Stimulated activated CD4-positive, alpha-beta T cell treated with anti-CD3 and anti-CD28 coated beads, Interleukin-2, amount 100 ng/mL, for 4 hours (primary cell): ENCODE measurements around the gene NIPAL1.

ENCODE experiments used
- DNase-seq: peaks from one replicate; pipeline ENCODE4 v3.0.0-alpha.2; 2020; ENCODE audit warnings: low read depth

Gene NIPAL1

DNA sequence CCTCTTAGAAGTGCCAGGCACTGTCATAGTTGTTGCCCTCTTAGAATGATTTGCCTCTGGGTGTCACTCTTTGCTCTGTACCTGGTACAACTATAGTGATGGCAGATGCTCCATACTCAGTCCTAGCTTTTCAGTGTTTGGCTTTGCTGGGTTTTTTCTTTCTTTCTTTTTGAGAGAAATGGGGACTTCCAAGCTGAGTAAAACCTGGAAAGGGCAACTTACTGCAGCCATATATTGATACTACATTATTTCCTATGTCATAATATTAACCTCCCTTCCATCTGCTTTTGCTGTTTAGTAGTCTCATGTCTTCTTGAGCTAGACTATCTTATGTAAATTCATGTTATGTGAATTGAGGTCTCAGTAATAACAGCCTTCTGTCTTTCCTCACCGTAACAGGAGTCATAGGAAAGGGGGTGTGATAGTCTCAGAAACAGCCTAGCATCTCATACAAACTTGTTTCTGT lies 49.0 kb downstream of the NIPAL1 start:
- DNase-seq, result no peak

DNA sequence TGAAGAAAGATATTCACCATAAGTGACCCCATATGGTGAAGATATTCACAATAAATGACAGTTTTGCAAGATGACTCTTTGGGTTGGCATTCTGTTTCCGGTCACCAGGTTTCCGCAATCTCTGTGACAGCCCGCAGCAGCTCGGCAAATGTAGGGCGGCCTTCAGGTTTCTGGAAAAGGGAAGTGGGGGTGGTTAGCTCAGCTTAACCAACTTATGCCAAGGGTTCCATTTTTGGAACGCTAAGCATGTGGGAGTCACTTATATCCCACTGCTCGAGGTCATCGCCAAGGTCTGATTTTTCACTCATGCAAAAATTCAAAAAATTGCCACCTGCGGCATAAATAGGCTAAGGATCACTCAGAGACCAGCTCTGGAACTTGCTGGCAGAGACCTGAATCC lies 51.0 kb downstream of the NIPAL1 start:
- no peak for DNase-seq

DNA sequence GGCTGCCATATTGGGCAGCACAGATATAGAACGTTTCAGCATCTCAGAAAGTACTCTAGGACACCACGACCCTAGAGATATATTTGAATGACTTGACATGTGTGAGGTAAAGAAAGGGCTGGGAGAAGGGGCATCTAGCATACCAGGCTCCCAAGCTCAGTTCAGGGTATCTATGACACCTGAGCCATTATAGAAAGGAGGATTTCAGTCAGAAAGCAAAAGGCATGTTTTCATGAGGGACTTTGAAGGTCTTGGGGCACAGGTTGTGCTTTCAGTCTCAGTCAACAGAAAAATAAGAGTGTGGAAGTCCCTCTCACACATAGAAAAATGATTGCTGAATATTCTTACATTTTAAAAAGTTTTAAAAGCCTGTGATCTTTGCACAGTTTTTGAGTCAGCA lies 51.6 kb downstream of the NIPAL1 start:
- no peak for DNase-seq

DNA sequence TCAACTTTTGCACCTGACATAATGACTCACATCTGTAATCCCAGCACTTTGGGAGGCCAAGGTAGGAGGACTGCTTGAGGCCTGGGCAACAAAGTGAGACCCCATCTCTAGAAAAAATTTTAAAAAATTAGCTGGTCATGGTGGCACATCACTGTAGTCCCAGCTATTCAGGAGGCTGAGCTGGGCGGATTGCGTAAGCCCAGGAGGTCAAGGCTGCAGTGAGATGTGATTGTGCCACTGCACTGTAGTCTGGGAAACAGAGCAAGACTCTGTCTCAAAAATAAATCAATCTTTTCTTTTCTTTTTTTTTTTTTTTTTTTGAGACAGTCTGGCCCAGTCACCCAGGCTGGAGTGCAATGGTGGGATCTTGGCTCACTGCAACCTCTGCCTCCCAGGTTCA lies 52.5 kb downstream of the NIPAL1 start:
- DNase-seq, result no peak

DNA sequence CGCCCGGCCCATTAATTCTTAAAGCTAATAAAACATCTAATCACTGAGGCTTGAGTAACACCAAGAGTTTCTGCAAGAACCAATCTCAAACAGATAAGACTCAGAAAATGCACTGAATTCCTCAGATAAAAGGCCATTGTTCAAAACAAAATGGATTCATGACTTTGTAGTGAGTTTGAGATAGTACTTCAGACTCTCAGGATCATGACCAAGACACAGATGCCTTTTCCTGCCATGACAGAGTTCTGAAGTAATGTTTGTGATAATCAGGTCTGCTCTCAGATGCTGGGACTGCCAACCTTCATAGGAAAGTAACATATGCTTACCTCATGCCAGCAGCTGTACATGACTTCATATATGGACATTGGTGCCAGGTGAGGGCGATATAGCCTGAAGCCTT lies 54.6 kb downstream of the NIPAL1 start:
- DNase-seq, result no peak

DNA sequence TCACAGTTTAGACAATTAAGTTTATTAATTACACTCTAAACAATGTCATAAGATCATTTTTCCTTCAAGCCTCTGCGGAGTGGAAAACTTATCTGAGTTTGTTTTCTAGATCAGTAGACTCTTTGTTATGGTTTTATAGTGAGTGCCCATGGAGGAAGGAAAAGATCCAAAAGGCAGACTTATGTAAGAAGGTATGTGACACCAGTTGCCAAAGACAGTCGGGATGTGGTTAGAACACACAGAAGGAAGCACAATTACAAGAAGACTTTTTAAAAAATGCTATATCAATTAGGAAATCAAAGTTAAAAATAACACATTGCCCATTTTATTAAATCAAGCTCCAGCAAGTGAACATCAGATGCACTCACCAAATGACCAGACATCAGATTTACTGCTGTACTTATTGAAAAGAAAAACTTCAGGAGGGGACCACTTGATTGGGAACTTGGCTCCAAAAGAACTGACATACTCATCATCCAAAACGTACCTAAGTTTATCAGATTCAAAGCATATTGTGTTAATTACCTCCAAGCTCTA lies 57.1 kb downstream of the NIPAL1 start:
- no peak for DNase-seq

DNA sequence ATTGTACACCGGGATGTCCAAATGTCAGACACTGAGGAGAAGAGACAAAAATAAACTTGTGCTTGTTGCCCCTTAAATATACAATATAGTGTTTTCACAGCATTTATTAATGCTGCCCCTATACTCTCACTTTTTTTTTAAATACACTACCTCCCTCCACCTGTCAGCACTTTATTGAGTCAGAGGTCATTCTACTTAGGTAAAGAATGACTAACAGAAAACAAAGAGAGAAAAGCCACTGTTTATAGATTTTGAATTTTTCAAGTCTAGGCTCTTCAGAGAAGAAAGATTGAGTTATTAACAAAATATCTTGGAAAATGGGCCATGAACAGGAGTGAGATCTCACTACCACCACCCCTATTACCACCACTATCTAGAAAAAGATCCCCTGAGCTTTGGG lies 58.1 kb downstream of the NIPAL1 start:
- no peak for DNase-seq

DNA sequence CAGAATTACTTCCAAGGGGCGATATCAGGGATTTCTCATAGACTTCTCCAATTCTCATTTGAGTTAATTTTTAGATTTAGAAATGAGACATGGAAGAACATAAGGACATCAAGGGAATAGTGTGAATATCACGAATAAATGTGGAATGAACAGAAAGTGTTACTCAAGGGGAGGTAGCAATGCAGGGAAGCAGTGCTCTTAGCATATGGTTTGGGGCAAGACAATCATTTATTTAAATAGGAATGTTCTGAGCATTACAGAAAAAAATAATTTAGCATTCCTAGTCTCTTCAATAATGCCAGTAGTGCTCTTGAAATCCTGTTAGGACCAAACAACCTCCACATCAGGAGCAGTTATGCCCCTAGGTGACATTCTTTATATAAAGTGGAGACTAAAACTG lies 61.9 kb downstream of the NIPAL1 start:
- DNase-seq, result no peak

DNA sequence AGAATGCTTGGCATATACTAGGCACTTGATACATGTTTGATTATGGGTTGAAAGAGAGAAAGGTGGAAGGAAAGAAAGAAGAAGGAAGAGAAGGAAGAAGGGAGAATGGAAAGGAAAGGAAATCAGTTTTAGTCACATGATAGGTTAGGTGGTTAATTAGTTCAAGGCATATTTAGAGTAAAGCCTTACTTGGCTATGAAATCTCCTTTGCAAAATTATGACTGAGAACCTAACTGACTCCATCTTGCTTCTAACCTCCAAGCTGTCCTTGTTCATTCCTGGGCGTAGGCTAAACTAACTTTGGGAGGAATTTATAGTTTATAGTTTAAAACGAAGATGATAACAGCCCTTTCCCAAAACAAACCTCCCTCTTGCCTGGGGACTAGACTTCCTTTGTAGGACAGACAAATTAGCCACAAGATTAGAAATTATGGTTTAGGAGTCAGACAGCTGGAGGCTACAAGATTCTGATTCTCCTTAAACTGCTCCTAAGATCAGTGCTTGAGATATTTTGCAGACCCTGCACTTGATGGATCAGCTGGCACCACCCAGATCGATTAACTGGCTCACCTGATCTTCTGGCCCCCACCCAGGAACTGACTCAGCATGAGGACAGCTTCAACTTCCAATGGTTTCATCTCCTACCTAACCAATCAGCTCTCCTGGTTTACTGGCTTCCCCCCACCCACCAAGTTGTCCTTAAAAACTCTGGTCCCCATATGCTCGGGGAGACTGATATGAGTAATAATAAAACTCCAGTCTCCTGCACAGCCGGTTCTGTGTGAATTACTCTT lies 62.5 kb downstream of the NIPAL1 start:
- no peak for DNase-seq

DNA sequence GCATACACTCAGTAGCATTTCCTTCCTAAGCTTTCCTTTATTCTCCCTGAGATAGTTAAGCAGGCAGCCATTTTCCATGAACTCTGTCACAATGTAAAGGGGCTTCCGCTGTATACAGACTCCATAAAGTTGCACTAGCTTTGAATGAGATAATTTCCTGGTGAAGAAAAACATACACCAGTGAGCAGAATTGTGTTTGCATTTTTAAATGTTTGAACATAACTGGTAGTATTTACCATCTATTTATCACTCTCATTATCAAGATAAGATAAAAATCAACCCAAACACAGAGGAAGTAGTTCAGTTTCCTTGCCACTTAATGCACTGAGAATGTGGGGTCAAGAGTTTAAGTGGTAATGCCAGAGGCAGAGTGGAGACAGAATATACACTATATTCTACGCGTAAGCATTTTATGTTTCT lies 63.4 kb downstream of the NIPAL1 start:
- no peak for DNase-seq

DNA sequence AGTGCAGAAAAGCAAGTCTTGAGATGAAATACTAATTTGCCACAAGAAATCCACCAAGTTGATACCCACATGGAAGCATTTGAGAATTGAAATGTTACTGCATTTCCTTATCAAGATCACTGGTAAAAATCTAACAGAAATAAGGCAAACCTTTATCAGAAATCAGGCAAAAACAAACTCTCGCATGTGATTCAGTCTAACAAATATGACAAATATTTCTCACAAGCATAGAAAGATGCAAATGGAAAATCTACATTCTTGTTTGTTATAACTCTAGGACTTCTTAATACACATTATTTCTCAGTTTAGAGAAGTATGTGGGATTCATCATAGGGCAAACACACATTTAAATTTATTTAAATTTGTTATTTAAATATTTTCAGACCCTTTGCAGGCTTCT lies 64.6 kb downstream of the NIPAL1 start:
- no peak for DNase-seq

DNA sequence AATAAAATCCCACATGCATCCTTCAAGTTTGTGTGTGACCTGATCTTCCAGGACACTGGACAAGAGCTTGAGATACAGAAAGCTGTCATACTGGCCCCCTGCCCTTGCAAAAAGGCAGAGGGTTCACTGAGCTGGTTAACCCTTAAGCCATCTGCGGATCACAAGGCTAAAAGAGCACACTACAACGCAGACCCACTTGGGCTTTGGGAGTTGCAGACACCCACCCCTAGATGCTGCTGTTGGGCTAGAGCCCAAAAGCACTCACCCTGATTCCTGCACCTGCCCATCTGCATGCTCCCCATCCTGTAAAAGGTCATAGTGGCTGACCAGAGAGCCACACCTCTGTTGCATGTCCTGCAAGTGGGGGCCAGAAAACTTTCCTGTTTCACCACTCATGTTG lies 66.4 kb downstream of the NIPAL1 start:
- no peak for DNase-seq

DNA sequence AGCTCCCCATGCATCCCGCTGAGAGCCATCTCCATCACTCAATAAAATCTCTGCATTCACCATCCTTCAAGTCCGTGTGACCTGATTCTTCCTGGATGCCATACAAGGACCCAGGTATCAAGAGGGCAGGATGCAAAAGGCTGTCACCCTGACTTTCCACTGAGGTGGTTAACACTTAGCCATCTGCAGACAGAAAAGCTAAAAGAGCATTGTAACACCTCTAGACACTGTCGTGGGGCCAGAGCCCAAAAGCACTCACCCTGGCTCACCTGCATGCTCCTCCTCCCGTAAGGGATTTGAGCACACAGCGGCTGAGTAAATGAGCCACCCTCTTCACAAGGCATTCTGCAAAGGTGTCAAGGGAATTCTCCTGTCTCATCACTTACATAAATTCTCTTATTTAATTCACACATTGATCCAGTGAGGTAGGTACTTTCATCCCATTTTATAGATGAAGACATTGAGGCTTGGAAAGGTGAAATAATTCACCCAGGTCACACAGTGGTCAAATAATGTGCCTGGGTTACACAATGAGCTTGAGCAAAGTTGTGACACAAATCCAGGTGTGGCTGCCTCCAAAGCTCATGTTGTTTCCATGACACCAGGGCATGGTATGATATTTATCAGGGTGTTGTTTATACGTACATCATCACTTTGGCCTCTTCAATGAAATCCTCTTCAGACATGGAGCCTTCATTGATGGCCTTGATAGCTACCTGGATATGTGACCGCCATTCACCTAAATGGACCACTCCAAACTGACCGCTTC lies 69.4 kb downstream of the NIPAL1 start:
- no peak for DNase-seq
